HL-60/S4 treated with retinoic acid at 250 ng/mL for 4 days and 3 days (cell line): ENCODE data around the gene RFT1.

ENCODE experiments used
- in situ Hi-C: fragments of 300-500 bp; cut with MboI; formaldehyde crosslinking; loops from 2 replicates; pipeline ENCODE4 v1.7.0; 2022; ENCODE audit warnings: low sequenced_read_pairs

The RFT1 gene

DNA sequence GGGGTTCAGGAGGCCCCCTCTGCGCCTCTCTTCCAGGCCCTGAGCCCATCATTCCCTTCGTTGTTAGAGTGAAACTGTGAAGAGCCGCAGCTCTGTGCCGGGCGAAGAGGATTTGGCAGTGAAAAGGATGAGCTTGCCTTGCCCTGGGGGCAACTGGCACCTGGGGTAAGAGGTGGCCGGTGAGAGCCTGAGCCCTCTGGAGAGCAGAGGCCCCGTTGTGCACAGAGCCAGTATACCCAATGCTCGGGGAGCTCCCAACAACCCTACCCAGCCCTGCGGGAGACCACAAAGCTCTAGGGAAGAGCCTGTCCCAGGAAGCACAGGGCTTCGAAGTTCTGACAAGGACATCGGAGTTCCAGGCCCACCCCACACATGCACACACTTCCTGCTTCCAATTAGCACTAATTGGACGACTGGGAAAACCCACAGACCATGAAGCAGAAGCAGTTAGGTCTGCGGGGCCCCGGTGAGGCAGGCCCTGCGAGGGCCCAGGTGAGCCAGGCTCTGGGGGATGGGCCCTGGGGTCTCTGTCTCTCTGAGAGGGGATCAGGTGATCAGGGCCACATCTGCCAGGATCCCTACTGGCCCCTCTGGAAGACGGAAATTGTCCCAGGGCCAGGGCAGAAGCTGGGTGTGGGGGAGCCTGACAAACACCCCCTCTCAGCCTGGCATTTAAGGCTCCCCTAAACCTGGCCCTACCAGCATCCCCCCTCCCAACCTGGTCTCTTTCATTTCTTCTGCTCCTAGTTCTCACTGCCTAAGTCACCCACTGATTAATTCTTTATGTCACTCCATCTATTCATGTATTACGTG lies 56.5 kb downstream of the RFT1 start:
- in situ Hi-C loops, result loop anchor here (25.0 kb wide), 1 partner anchor 336 kb away; no protein-coding TSS in a partner anchor

DNA sequence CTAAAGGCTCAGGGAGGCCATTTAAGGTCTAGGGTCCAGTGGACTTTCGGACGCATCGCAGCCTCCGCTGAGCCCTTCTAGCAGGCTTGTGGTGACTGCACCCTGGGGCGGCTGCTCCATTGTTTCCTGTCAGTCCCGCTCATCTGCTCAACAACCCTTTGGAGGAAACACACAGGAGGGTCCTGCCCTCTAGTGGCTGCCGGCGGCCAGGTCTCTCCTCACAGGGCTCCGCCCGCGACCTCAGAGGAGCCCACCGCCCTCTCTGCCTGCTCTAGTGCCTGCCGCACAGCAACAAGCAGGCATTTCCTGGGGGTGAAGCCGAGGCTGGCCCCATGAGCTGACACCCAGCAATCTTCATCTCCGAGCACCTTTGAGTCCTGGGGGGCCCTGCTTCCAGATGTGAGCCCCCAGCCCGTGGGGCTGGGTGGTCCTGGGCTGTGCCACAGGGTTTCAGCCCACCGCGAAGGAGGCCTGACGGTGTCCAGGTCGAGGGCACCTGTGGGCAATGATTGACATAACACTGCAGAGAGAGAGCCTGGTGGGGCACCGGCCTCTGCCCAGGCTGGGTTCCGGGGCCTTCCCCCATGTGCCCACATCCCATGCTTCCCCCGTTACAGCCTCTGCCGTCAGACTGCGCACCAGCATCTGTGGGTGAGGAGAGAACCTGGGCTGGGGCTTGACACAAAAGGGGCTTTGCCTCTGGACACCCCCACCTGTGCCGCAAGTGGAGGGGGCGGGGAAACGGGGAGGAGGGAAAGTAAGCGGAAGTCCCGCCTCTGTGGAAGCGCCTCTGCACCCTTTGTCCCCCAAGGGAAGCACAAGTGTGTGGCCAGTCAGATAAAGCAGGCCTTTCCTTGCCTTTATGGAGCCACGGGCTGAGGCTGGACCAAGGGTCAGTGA lies 57.3 kb downstream of the RFT1 start:
- in situ Hi-C loops, result loop anchor here (25.0 kb wide), 1 partner anchor 336 kb away; no protein-coding TSS in a partner anchor

DNA sequence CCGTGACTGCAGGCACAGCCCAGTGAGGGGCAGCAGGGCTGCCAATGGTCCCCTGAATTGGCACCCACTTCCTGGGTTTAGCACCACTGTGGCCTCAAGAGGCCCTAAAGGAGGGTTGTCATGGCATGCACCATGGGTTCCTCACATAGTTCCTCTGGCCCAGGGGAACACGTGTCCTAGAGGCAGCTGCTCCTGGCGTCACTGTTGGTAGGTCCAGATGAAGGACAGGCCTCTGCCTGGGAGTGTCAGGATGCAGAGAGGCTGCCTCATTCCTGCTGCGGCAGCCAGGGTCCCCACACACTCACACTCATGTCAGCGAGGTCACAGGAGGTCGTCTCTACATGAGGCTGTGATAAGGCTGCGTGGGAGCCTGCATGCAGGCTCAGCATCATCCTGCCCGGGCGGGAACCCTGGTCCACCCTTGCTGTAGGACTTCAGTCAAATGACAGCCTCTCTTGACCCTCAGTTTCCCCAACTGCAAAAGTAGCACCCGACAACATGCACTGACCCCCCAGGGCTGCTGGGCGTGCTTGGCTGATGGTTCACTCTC lies 58.3 kb downstream of the RFT1 start:
- in situ Hi-C loops, result loop anchor here (25.0 kb wide), 1 partner anchor 335 kb away; no protein-coding TSS in a partner anchor

DNA sequence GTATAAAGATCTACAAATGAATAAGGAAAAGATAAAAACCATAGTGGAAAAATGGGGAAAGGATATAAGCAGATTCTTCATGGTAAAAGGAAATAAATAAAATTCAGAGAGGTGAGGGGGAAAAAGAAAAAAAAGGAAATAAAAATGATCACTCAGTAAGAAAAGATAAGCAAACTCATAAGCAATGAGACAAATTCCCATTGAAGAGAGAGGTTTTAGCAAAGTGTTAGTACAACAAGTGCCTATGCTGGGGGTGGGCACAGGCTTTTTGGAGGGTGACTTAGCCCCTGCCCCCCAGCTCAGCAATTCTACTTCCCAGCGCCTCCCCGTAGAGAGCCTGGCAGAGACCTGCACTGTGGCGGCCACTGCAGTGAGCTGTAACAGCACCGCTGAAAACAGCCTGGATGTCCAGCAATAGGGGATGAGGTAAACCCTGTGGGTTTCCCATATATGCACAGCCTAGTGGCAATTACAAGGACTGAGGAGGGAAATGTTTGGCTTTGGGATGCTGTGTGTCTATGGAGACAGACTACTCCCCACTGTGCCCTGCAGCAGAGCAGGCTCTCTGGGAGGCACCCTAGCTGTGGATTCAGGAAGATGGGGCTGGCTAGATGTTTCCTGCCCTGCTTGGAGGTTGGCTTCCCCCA lies 60.7 kb downstream of the RFT1 start:
- in situ Hi-C loops, result loop anchor here (25.0 kb wide), 1 partner anchor 332 kb away; no protein-coding TSS in a partner anchor

DNA sequence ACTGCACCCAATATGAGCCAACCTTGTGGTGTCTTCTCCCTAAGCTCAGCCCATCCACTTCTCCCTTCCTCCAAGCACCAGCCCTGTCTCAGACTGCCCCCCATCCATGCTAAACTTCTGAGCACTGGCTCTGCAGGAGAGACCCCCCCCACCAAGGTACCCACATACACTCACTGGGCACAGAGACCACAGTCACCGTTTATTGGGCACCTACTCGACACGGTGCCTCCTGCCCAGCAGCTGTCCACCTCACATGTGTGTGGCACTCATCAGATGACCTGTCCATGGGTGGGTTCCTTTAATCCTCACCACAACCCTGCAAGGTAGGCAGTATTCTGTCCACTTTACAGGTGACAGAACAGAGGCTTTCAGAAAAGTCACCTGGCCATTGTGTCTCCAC lies 62.1 kb downstream of the RFT1 start:
- in situ Hi-C loops, result loop anchor here (25.0 kb wide), 1 partner anchor 331 kb away; no protein-coding TSS in a partner anchor

DNA sequence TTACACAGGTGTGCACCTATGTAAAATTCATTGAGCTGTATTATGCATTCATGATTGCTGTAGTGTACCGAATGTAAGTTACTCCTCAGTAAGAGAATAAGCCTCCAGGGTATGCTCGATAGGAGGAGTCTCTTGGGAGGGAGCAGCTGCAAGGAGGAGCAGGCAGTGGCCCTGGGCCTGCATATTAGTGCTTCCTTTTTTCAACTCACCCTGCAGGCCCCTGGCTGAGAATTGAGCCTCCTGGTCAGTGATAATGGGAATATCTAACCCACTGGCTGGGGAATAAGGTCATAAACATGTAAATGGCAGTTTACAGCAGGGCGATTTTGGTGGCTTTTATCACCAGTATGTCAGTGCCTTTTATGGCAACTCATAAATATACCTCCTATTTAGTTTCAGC lies 62.7 kb downstream of the RFT1 start:
- in situ Hi-C loops, result loop anchor here (25.0 kb wide), 1 partner anchor 330 kb away; no protein-coding TSS in a partner anchor

DNA sequence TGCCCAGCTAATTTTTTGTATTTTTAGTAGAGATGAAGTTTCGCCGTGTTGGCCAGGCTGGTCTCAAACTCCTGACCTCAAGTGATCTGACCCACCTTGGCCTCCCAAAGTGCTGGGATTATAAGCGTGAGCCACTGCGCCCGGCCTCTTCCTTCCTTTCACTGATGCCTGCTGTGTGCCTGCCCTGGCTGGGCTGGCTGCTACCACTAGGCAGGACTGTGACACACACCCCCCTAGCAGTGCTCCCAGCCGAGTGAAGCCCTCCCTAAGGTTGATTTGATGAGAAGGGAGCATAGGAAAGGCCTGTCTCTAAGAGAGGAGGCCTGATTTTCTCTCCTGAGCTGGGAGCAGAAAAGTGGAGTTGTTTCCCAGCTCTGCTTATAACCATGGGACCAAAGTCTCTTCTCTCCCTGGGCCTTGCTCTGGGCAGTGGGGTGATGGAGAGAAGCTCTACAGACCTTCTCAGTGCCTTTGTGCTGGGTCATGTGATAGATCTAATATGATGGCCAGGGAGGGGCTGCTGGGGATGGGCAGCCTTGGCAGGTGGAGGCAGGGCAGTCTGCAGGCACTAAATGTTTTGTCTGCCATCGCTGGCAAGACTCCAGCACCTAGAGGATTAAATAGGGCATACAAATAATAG lies 64.3 kb downstream of the RFT1 start:
- in situ Hi-C loops, result loop anchor here (25.0 kb wide), 1 partner anchor 329 kb away; no protein-coding TSS in a partner anchor

DNA sequence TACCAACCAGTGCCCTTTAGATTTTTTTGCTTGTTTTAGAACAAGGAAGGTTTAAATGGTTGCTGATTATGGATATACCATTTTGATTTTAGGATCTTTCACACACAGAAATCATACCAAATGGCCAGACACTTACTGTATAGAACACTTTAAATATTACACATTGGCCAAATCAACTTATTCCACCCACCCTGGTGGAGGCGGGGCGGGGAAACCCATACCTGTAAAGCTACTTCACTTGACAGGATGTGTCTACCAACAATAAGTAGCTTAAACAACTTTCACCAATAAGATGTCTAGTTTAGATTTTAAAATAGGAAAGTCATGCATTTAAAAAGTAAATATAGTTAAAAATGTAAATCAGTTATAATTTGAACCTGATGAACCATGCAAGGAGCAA lies 67.3 kb downstream of the RFT1 start:
- in situ Hi-C loops, result loop anchor here (25.0 kb wide), 1 partner anchor 326 kb away; no protein-coding TSS in a partner anchor

DNA sequence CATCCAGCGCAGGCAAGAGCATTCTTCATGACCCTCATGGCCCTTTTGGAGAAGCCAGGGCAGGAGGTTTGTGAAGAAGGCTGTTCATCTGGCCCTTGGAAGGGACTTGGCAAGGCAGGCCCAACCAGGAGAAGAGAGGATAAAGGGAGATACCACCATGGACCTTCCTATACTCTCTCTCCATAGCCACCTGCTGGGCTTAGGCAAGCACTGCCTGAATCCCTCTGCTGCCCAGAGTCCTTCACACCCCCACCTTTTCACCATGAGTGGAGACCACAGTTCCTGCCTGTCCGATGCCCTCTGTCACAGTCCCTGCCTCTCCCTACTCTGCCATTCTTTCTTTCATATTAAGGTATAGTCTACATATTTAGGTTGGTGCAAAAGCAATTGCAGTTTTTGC lies 73.8 kb downstream of the RFT1 start:
- in situ Hi-C loops, result loop anchor here (25.0 kb wide), 1 partner anchor 319 kb away; no protein-coding TSS in a partner anchor

DNA sequence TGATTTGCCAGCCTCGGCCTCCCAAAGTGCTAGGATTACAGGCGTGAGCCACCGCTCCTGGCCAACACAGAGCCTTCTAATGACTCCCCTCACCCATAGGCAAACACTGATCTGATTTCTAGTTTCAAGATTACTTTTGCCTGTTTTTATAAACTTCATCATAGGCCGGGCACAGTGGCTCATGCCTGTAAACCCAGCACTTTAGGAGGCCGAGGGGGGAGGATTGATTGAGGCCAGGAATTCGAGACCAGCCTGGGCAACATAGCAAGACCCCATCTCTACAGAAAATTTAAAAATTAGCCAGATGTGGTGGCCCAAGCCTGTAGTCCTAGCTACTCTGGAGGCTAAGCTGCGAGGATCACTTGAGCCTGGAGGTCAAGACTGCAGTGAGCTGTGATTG lies 76.0 kb downstream of the RFT1 start:
- in situ Hi-C loops, result loop anchor here (25.0 kb wide), 1 partner anchor 317 kb away; no protein-coding TSS in a partner anchor

DNA sequence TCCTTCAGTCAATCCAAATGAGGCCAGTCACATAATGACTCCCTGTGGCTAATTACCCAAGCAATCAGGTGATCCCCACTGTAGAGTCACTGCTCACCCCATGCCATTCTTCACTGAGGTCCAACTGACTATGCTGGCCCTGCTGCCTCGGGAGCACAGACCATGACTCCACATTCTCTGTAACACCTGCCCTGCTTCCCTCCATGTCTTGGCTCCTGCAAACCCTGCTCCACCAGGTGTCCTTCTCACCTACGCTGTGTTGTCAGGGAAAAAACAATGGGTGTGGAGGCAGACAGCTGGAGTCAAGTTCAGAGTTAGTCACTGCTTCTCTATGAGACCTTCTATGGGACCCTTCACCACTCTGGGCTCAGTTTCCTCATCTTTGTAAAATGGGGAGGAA lies 78.3 kb downstream of the RFT1 start:
- in situ Hi-C loops, result loop anchor here (25.0 kb wide), 1 partner anchor 315 kb away; no protein-coding TSS in a partner anchor

DNA sequence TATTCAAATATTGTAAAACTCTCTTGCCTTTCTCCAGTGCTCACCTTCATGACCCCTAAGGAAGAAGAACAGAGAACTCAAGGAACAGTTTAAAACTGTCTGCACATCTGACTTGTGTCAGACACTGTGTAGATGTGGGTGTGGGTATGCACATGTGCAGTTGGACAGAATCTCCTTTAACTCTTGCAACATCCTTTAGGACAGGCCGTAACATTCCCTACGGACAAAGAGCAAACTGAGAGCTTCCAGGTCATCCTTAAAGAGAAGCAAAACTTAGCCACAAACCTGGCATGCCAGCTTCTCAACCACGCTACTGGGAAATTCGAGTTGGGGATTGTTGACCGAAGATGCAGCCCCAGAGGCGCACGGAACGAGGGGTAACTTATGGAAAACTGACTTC lies 80.2 kb downstream of the RFT1 start:
- in situ Hi-C loops, result loop anchor here (25.0 kb wide), 1 partner anchor 313 kb away; no protein-coding TSS in a partner anchor

DNA sequence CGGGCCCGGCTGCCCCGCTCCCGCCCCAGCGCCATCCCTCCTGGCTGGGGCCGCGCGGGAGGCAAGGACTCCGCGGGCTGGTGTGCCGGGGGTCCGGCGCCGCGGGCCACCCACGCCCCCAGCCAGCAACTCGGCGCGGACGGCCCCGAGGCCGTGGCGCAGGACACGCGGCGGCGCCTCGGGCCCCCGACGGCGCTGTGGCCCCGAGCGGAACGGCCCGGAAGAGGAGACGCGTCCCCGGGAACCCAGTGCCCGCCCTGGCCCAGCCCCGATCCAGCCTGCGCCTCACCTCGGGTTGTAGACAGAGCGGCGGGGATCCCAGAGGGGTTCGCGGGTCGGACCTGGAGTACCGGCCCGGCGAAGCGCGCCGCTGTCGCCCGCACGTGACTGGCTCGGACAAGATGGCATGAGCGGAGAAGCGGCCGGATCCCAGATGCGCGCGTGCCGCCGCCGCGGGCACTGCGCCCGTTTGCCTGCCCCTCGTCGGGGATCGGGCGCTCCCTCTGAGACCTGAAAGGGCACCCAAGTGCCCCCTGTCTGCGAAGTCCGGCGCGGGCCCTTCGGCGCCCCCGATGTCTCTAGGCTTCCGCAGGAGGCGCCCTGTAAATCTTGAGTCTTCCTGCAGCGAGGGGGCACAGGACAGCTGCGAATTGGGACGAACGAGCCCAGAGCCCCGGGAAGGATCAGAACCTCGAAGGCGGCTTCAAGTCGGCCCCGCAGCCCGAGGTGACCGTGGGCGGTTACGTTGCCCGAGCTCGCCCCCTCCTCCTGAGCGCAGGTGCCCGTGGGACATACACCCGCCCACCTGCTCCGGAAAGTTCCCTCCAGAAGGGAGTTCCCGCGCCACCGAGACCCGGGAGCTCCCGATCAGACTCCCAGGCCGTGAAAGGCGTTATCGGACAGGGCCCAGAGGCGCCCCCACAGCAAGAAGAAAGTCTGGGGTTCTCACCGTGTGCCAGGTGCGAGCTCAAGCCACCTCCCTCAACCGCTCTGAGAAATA lies 83.8 kb downstream of the RFT1 start:
- in situ Hi-C loops, result no loop called here

DNA sequence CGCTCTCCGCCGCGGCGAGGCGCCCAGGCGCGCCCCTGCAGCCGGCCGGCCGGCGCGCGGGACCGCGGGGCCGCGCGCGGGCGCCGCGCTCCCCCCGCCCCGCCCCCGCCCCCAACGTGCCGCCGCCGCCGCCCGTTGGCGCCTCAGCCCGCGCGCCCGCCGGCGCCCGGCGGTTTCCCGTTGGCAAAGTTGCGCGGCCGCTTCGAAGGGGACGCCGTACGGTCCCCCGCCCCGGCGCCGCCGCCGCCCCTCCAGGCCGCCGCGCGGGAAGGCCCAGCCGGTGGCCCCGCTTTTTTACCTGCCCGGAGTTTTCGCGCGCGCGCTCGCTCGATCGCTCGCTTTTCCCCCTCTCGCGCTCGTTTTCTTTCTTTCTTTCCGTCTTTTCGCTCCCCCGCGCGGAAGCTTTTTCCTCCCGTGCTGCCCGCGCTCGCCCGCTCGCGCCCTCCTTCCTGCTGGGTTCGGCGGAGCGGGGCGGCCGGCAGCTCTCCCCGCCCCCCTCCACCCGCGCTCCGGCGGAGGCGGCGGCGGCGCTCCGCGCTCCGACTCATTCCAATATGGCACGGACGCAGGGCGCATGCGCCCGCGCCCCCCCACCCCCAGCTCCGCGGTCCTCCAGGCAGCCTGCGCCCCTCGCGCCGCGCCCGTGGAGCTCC lies 84.6 kb downstream of the RFT1 start, which contains the start of gene SFMBT1:
Gene SFMBT1 (minus strand): TSS at position 556 of the 653 bp plus-strand sequence. CDS start 76,945 bp downstream, outside the sequence.
- in situ Hi-C loops, result no loop called here

DNA sequence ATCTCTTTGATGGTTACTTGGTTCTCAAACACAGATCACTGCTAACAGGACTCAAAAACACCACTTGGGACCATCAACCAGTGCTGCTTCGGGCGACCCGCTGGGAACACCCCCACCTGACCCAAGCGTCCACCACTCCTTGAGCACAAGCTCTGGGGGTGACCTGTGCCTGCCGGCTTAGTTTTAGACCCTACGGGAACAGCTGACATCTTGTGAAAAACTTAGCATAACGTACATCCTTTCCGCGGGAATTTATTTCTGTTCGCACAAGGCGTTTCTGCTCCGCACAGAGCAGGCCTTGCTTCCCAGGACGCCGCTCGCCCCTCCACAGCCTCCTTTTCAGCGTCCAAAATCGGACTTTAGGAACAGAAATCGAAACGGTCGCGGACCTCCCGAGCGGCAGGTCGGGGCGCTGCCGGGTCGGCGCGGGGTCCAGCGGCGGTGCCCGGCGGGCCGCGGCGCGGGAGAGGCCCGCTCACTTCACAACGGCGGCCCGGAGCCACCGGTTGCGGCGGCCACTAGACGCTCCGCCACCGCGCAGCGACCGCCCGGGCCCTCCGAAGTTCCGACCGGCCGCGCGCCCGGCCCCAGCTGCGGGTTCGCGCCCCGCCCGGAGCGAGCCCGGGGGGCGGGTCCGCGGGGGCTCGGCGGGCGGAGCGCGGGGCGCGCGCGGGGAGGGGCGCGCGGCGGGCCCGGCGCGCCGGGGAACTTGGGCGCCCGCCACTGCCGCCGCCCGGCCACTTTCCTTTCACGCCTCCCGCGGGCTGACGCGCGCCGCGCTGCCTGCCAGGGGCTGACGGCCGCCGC lies 85.3 kb downstream of the RFT1 start:
- in situ Hi-C loops, result no loop called here

DNA sequence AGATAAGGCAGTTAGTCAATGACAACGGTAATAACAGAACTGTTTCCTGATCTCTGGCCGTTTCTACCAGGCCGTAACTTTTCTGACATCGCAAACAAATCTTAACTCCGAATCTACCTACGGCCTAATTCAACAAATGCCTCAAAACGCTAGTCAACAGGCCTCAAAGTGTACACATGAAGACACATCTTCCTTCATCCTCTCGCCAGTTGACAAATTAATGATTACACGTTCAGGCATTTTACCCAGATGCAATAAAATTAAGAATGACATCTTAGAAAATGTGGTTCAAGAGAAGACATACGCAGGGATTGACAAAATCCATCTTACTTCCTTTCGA lies 85.9 kb downstream of the RFT1 start:
- in situ Hi-C loops, result no loop called here

DNA sequence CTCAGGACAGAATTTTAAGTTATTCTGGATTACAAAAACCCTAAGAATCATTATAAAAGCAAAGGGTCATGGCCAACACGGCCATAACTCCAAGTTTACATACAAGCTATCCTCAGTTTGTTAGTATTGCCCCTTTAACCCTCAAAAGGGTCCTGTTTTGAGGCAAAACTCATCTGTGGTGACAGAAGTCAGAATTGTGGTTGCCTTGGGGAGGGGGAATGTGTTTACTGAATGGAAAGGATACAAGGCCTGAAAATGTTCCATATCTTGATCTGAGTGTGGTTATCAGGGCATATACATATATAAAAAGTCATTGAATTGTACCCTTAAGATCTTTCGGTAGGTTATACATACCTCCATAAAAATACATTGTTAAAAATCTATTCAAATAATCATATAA lies 86.5 kb downstream of the RFT1 start:
- in situ Hi-C loops, result no loop called here
